Effector memory CD8-positive, alpha-beta T cell (primary cell): Measurements from ENCODE around the gene NLRP11.
"Not testable (repeated sequence)": the region's sequence is repeated elsewhere in the genome, so short reads cannot be mapped to it uniquely, and the experiment has no call there.

Source experiments
- ATAC-seq: fragments of 150-1000 bp; cut with Tn5 transposase; replicated peaks from 2 replicates; pipeline ENCODE4 v1.10.0; 2021; ENCODE audit warnings: mild to moderate bottlenecking, moderate library complexity
- DNase-seq, 3 experiments: peaks; one replicate each; pipeline ENCODE4 v3.0.0; 2021
- H3K27ac Mint-ChIP-seq, 2 donors: one replicate each; pipeline ENCODE4 v1.8.0; 2022; ENCODE audit warnings: mild to moderate bottlenecking in 2 of 2, mixed read lengths in 2 of 2, moderate library complexity in 2 of 2
- H3K27me3 Mint-ChIP-seq, 2 donors: one replicate each; pipeline ENCODE4 v1.8.0; 2022; ENCODE audit warnings: mixed read lengths in 2 of 2
- H3K36me3 Mint-ChIP-seq: one replicate; pipeline ENCODE4 v1.8.0; 2022; ENCODE audit warnings: mild to moderate bottlenecking, moderate library complexity, mixed read lengths; ENCODE audit not compliant: insufficient read depth
- H3K4me1 Mint-ChIP-seq, 2 donors: one replicate each; pipeline ENCODE4 v1.8.0; 2022; ENCODE audit warnings: low read depth in 2 of 2, mixed read lengths in 2 of 2
- H3K4me3 Mint-ChIP-seq, 2 donors: one replicate each; pipeline ENCODE4 v1.8.0; 2022; ENCODE audit warnings: mild to moderate bottlenecking in 2 of 2, mixed read lengths in 2 of 2, moderate library complexity in 2 of 2
- H3K9me3 Mint-ChIP-seq, 2 donors: one replicate each; pipeline ENCODE4 v1.8.0; 2022; ENCODE audit warnings: mixed read lengths in 2 of 2

The NLRP11 gene

DNA sequence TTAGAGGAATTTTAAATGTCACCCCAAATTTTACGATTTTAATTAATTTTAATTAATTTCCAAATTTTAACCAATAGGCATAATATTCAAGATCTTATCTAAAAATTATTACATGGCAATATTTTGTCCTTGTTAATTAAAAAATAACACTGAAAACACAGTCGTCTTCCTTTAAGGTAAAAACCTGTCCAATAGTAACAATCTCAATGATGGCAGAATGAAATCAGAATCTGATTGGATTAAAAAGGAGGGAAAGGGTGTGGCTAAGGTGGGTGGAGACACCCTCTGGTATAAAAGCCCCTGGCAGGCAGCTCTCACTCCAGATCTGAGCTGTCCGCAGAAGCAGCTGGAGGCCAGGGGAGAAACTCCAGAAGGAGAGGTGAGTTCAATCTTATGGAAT lies 73.0 kb downstream of the NLRP11 start, which contains the start of gene RFPL4A:
RFPL4A (plus strand) TSS at position 301 of the 400 bp plus-strand sequence. CDS start 2,704 bp downstream, outside the sequence.
- not testable (repeated sequence) for H3K9me3 Mint-ChIP-seq, ATAC-seq, DNase-seq, H3K4me3 Mint-ChIP-seq, H3K27ac Mint-ChIP-seq, H3K36me3 Mint-ChIP-seq, H3K4me1 Mint-ChIP-seq
- H3K27me3 Mint-ChIP-seq, result peaks cover 34 to 49% of the 10 kb centered on the region in 2 donors

DNA sequence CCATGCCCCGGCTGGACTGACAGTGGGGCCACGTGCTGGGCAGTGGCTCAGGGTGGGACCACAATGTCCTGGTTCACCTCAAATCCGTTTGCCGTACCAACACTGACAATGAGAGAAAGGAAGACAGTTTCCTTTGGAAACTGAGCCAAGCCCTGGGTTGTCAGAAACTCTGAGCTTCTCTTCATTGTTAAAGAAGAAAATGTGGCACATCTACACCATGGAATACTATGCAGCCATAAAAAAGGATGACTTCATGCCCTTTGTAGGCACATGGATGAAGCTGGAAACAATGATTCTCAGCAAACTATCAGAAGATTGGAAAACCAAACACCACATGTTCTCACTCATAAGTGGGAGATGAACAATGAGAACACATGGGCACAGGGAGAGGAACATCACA lies 75.0 kb downstream of the NLRP11 start:
- ATAC-seq, H3K9me3 Mint-ChIP-seq, H3K36me3 Mint-ChIP-seq, H3K4me3 Mint-ChIP-seq, DNase-seq, H3K27ac Mint-ChIP-seq, H3K4me1 Mint-ChIP-seq: not testable (repeated sequence)
- H3K27me3 Mint-ChIP-seq, result peaks cover 40 to 60% of the 10 kb centered on the region in 2 donors

DNA sequence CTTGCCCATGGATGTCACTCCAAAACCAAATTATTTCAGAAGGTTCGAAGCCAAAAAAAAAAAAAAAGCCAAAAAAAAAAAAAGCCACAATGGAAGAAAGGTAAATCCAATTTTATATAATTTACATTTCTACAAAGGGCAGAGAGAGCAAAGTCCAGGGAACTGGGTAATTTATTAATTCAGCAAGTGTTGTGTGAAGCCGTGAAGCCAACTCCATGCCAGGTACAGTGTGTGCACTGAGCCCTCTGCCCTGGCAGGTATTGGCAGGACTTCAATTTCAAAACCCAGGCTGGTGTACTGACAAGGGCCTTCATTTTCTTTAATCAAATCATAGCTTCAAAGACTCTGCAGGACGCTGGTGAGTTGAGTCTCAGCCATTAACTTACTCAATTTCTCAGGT lies 78.4 kb downstream of the NLRP11 start:
- DNase-seq (no peak), ATAC-seq (no peak)
- peaks cover 32 to 39% of the 10 kb centered on the region in 2 donors for H3K27me3 Mint-ChIP-seq
- no peaks in the 10 kb centered on the region for H3K36me3 Mint-ChIP-seq
- H3K4me1 Mint-ChIP-seq, result no peaks in the 10 kb centered on the region
- no peak overlapping the region for H3K4me3 Mint-ChIP-seq
- peaks cover 0 to 5% of the 10 kb centered on the region in 2 donors for H3K9me3 Mint-ChIP-seq
- H3K27ac Mint-ChIP-seq, result no peak overlapping the region

DNA sequence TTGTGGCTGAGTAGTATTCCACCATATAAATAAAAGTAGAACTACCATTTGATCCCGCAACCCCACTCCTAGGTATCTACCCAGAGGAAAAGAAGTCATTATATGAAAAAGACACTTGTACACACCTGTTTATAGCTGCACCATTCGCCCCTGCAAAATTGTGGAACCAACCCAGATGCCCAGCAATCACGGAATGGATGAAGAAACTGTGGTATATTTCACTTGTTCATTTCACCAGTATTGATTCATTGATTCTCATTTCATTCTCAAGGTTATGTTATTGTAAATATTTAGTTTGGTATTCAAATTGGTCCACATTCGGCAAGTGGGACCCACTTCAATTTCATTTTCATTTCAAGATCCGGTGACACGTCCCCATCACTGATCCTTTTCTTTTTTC lies 81.1 kb downstream of the NLRP11 start:
- peaks cover 23 to 28% of the 10 kb centered on the region in 2 donors for H3K27me3 Mint-ChIP-seq
- no peaks in the 10 kb centered on the region for H3K4me1 Mint-ChIP-seq
- no peak for DNase-seq
- H3K4me3 Mint-ChIP-seq, result no peak overlapping the region
- H3K36me3 Mint-ChIP-seq, result no peaks in the 10 kb centered on the region
- no peak overlapping the region for H3K27ac Mint-ChIP-seq
- no peaks in the 10 kb centered on the region for H3K9me3 Mint-ChIP-seq
- ATAC-seq, result no peak

DNA sequence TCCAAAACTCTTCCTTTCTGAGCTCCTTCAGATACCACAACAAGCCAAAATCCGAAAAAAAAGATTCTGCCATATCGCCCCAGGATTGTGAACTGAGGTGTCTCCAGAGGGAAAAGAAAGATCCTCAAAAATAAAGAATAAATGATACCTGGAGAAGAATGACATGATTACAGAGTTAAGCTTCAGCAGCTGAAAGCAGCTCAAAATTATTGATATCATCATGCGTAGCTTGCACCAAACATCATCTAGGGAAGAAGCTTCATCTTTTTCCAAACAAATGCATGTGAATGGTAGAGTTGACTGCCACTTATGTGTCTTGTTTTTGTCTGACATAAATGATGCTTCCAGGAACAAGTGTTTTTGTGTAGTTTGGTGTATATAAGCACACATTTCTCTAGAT lies 93.5 kb downstream of the NLRP11 start, which contains the start of gene NLRP9:
NLRP9 (minus strand) TSS at position 101 of the 400 bp plus-strand sequence; CDS start at position 73, 28 bp downstream.
- H3K9me3 Mint-ChIP-seq, result no peaks in the 10 kb centered on the region
- peaks cover 2% of the 10 kb centered on the region for H3K36me3 Mint-ChIP-seq
- ATAC-seq (no peak), DNase-seq (no peak)
- H3K27me3 Mint-ChIP-seq, result peaks cover 25 to 28% of the 10 kb centered on the region in 2 donors
- no peak within 1 kb of the TSS for H3K27ac Mint-ChIP-seq
- no peak within 1 kb of the TSS for H3K4me3 Mint-ChIP-seq
- no peaks in the 10 kb centered on the region for H3K4me1 Mint-ChIP-seq
